Hematopoietic multipotent progenitor cell treated with erythropoietin and hydrocortisone succinate and interleukin-3 and kit ligand, for 4 days (in vitro differentiated cells): ENCODE data around the gene WASF2.
"Not testable (repeated sequence)": the region's sequence is repeated elsewhere in the genome, so short reads cannot be mapped to it uniquely, and the experiment has no call there.

Source experiments
- DNase-seq: peaks from one replicate; pipeline ENCODE4 v3.0.0-alpha.2; 2015

Gene WASF2

GRCh38 chr1:27393641-27394281 is 96.2 kb downstream of the WASF2 start:
- DNase-seq: no peak

GRCh38 chr1:27392778-27393635 is 97.0 kb downstream of the WASF2 start:
- no peak for DNase-seq

- DNase-seq: peak; percentile 97
Measured at GRCh38 chr1:27392096-27392777, 97.7 kb downstream of the WASF2 start, which contains the start of gene GPR3. TSS of gene GPR3 (plus strand) at chr1:27392622. CDS start at chr1:27393799, 1,177 bp downstream.

GRCh38 chr1:27391511-27392095 is 98.4 kb downstream of the WASF2 start:
- DNase-seq: peak; percentile 66

- peak; percentile 64 for DNase-seq
Measured at GRCh38 chr1:27388337-27389005, 101.5 kb downstream of the WASF2 start.

GRCh38 chr1:27384797-27385196 is 105.2 kb downstream of the WASF2 start:
- DNase-seq: not testable (repeated sequence)

- no peak for DNase-seq
Measured at GRCh38 chr1:27383661-27384060, 106.3 kb downstream of the WASF2 start.

GRCh38 chr1:27383039-27383605 is 106.8 kb downstream of the WASF2 start, which contains the start of gene CD164L2:
TSS of gene CD164L2 (minus strand) at chr1:27383333. CDS start at chr1:27383239, 94 bp downstream.
- no peak for DNase-seq

GRCh38 chr1:27381969-27382762 is 107.8 kb downstream of the WASF2 start:
- no peak for DNase-seq

- no peak for DNase-seq
Measured at GRCh38 chr1:27380766-27381733, 108.9 kb downstream of the WASF2 start.

- DNase-seq: no peak
Measured at GRCh38 chr1:27380224-27380623, 109.7 kb downstream of the WASF2 start.

- no peak for DNase-seq
Measured at GRCh38 chr1:27379564-27380122, 110.3 kb downstream of the WASF2 start.

GRCh38 chr1:27377760-27378495 is 112.0 kb downstream of the WASF2 start:
- DNase-seq: no peak

GRCh38 chr1:27374362-27375086 is 115.4 kb downstream of the WASF2 start, which contains the start of gene FCN3:
TSS of gene FCN3 (minus strand) at chr1:27374824. CDS start at chr1:27374818, 6 bp downstream.
- DNase-seq: no peak

GRCh38 chr1:27372808-27373690 is 116.9 kb downstream of the WASF2 start:
- no peak for DNase-seq

- DNase-seq: no peak
Measured at GRCh38 chr1:27372022-27372807, 117.8 kb downstream of the WASF2 start.
